Activated CD4-positive, alpha-beta T cell treated with anti-CD3 and anti-CD28 coated beads, Interleukin-10, Interleukin-2, amounts not matched to agents 100 ng/mL and 50 ng/mL, durations not matched to agents 16 hours and 8 hours (primary cell): ENCODE measurements around the gene DTX3.
"Not testable (repeated sequence)": the region's sequence is repeated elsewhere in the genome, so short reads cannot be mapped to it uniquely, and the experiment has no call there.

Experiments
- DNase-seq: peaks from one replicate; pipeline ENCODE4 v3.0.0-alpha.2; 2020

Gene DTX3

GRCh38 chr12:57632958-57633840 lies 28.6 kb downstream of the DTX3 start, which contains the start of gene B4GALNT1:
TSS of gene B4GALNT1 (minus strand) at chr12:57633201. CDS start at chr12:57632132, 1,069 bp downstream.
- peak; percentile 75 for DNase-seq

GRCh38 chr12:57636731-57637130 lies 32.1 kb downstream of the DTX3 start:
- DNase-seq = not testable (repeated sequence)

GRCh38 chr12:57637364-57637763 lies 32.7 kb downstream of the DTX3 start:
- DNase-seq = no peak

GRCh38 chr12:57638096-57638495 lies 33.5 kb downstream of the DTX3 start:
- no peak for DNase-seq

GRCh38 chr12:57640175-57641042 lies 35.8 kb downstream of the DTX3 start:
- DNase-seq = no peak

GRCh38 chr12:57641699-57642442 lies 37.2 kb downstream of the DTX3 start:
- no peak for DNase-seq

- not testable (repeated sequence) for DNase-seq
Measured at GRCh38 chr12:57645990-57646658, 41.5 kb downstream of the DTX3 start.

GRCh38 chr12:57646659-57647049 lies 42.0 kb downstream of the DTX3 start:
- not testable (repeated sequence) for DNase-seq

GRCh38 chr12:57654042-57654441 lies 49.4 kb downstream of the DTX3 start:
- no peak for DNase-seq

- no peak for DNase-seq
Measured at GRCh38 chr12:57655541-57656240, 51.1 kb downstream of the DTX3 start.

GRCh38 chr12:57656408-57656807 lies 51.8 kb downstream of the DTX3 start:
- DNase-seq = not testable (repeated sequence)

- no peak for DNase-seq
Measured at GRCh38 chr12:57657744-57658143, 53.1 kb downstream of the DTX3 start.

- no peak for DNase-seq
Measured at GRCh38 chr12:57658890-57659289, 54.3 kb downstream of the DTX3 start.
